GM12874 (cell line): ENCODE measurements around the gene TUFT1.
A peak's percentile ranks its signal among the peaks of the same experiment; 100 is the strongest.

Source experiments
- TF ChIP-seq, protein P1 (sequence below): IDR thresholded peaks from 2 replicates; pipeline ENCODE4 v1.5.1; 2011; ENCODE audit warnings: low read depth, mild to moderate bottlenecking, control low read depth, low read length, moderate library complexity; ENCODE audit not compliant: insufficient read depth

The TUFT1 gene

DNA sequence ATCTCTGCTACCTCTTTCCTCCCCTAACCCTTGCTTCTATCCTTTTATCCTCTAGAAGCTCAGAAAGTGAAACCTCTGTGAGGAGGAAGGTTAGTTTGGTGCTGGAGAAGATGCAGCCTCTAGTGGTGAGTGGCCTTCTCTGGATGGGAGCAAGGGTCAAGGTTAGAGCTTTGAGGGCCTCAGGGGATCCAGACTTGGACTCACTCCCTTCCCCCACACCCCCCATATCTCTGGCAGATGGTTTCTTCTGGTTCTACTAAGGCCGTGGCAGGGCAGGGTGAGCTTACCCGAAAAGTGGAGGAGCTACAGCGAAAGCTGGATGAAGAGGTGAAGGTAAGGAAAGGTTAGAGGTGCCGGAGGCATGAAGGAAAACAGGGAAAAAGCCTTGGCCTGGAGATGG lies 19.8 kb upstream of the TUFT1 start:
- TF ChIP-seq, protein P1, sequence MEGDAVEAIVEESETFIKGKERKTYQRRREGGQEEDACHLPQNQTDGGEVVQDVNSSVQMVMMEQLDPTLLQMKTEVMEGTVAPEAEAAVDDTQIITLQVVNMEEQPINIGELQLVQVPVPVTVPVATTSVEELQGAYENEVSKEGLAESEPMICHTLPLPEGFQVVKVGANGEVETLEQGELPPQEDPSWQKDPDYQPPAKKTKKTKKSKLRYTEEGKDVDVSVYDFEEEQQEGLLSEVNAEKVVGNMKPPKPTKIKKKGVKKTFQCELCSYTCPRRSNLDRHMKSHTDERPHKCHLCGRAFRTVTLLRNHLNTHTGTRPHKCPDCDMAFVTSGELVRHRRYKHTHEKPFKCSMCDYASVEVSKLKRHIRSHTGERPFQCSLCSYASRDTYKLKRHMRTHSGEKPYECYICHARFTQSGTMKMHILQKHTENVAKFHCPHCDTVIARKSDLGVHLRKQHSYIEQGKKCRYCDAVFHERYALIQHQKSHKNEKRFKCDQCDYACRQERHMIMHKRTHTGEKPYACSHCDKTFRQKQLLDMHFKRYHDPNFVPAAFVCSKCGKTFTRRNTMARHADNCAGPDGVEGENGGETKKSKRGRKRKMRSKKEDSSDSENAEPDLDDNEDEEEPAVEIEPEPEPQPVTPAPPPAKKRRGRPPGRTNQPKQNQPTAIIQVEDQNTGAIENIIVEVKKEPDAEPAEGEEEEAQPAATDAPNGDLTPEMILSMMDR: 0 out of 2 replicates have a peak, but pooled peaks have one; percentile 15

DNA sequence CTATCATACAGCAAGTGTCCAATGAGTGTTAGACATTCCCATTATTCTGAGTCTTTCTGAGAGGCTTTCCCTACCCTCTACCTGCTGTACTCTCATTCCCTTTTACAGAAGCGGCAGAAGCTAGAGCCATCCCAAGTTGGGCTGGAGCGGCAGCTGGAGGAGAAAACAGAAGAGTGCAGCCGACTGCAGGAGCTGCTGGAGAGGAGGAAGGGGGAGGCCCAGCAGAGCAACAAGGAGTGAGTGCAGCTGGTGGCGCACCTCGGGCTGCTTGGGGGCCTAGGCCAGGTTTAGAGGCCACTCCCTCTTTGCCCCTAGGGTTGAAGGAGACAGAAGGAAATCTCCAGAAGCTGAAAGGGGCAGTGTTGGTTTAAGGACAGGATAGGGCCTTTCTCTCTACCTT lies 16.8 kb upstream of the TUFT1 start:
- TF ChIP-seq, protein P1: no peak

- TF ChIP-seq, protein P1: no peak
Measured at GRCh38 chr1:151524736-151525135, 15.4 kb upstream of the TUFT1 start.

GRCh38 chr1:151526735-151527525 lies 13.2 kb upstream of the TUFT1 start:
- TF ChIP-seq, protein P1: no peak

GRCh38 chr1:151529211-151529702 lies 10.9 kb upstream of the TUFT1 start:
- TF ChIP-seq, protein P1: no peak

DNA sequence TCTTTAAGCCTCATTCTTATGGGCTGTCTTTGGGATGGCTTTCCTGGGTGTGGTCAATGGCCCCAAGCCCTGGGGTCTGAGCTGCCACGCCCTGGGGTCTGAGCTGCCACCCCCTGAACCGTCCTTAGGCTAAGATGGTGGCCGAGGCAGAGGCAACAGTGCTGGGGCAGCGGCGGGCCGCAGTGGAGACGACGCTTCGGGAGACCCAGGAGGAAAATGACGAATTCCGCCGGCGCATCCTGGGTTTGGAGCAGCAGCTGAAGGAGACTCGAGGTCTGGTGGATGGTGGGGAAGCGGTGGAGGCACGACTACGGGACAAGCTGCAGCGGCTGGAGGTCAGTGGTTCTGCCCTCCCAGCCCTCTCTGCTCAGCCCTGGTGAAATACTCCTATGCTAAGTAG lies 10.3 kb upstream of the TUFT1 start:
- TF ChIP-seq, protein P1: no peak

GRCh38 chr1:151530461-151530860 lies 9.6 kb upstream of the TUFT1 start:
- TF ChIP-seq, protein P1: no peak
